IPS-11a (cell line): ENCODE measurements around the gene NFIC.
"Not testable (repeated sequence)": the region's sequence is repeated elsewhere in the genome, so short reads cannot be mapped to it uniquely, and the experiment has no call there.

ENCODE experiments used
- H3K4me3 ChIP-seq: one replicate; pipeline ENCODE4 v1.5.1; 2013; ENCODE audit warnings: low read depth, low read length, control low read depth

Gene NFIC

GRCh38 chr19:3415695-3416094 lies 49.3 kb downstream of the NFIC start:
- no peak overlapping the region for H3K4me3 ChIP-seq

GRCh38 chr19:3420244-3420755 lies 53.9 kb downstream of the NFIC start:
- no peak overlapping the region for H3K4me3 ChIP-seq

- no peak overlapping the region for H3K4me3 ChIP-seq
Observed at GRCh38 chr19:3420909-3421619, 54.7 kb downstream of the NFIC start.

- H3K4me3 ChIP-seq = not testable (repeated sequence)
Observed at GRCh38 chr19:3421656-3422055, 55.3 kb downstream of the NFIC start.

- H3K4me3 ChIP-seq = no peak overlapping the region
Observed at GRCh38 chr19:3423183-3423829, 56.9 kb downstream of the NFIC start.

GRCh38 chr19:3426433-3426832 lies 60.0 kb downstream of the NFIC start:
- H3K4me3 ChIP-seq = no peak overlapping the region

GRCh38 chr19:3430366-3430680 lies 63.9 kb downstream of the NFIC start:
- not testable (repeated sequence) for H3K4me3 ChIP-seq

GRCh38 chr19:3431760-3432397 lies 65.5 kb downstream of the NFIC start:
- H3K4me3 ChIP-seq = no peak overlapping the region

GRCh38 chr19:3433313-3433712 lies 66.9 kb downstream of the NFIC start:
- no peak overlapping the region for H3K4me3 ChIP-seq

- no peak overlapping the region for H3K4me3 ChIP-seq
Observed at GRCh38 chr19:3433805-3434540, 67.6 kb downstream of the NFIC start.

GRCh38 chr19:3434630-3435553 lies 68.5 kb downstream of the NFIC start:
- H3K4me3 ChIP-seq = peak overlapping the region; percentile 81

GRCh38 chr19:3440082-3440481 lies 73.7 kb downstream of the NFIC start:
- no peak overlapping the region for H3K4me3 ChIP-seq

GRCh38 chr19:3441089-3441985 lies 75.0 kb downstream of the NFIC start:
- H3K4me3 ChIP-seq = no peak overlapping the region

GRCh38 chr19:3441986-3442329 lies 75.6 kb downstream of the NFIC start:
- H3K4me3 ChIP-seq = no peak overlapping the region

GRCh38 chr19:3442487-3443071 lies 76.2 kb downstream of the NFIC start:
- no peak overlapping the region for H3K4me3 ChIP-seq

- H3K4me3 ChIP-seq = no peak overlapping the region
Observed at GRCh38 chr19:3443840-3444694, 77.7 kb downstream of the NFIC start.

- H3K4me3 ChIP-seq = no peak overlapping the region
Observed at GRCh38 chr19:3444695-3445234, 78.4 kb downstream of the NFIC start.

GRCh38 chr19:3446657-3447056 lies 80.3 kb downstream of the NFIC start:
- H3K4me3 ChIP-seq = not testable (repeated sequence)
